ENCODE results near the gene HEXIM1. TPM values are rescaled to one million over a fixed set of nuclear protein-coding genes. Genes with fewer than 3 reads are reported as not detected.

HEXIM1 gene
- total RNA-seq, 1 donor from 2014 or later, result 7.0 TPM

- DNase-seq, result no peak
Observed at GRCh38 chr17:45175759-45176115, 27.5 kb downstream of the HEXIM1 start.

DNA sequence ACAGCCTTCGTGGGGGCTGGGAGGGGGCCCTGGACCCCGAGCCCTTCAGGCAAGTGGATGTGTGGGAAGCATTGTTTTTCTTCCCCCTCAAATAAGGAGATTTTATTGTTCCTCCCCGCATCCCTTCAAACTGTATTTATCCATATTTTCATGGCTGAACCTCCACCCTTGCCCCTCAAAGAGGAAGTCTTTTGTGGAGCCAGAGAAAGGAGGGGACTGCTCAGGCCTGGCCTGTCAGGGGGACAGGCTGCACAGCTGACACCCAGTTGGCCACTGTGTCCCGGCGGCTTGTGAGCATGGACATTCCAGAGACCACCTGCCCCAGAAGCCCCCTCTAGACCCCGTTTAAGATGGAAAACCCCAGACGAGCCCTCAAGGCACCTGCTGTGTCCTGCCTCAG, 29.3 kb downstream of the HEXIM1 start:
- no peak for DNase-seq

DNA sequence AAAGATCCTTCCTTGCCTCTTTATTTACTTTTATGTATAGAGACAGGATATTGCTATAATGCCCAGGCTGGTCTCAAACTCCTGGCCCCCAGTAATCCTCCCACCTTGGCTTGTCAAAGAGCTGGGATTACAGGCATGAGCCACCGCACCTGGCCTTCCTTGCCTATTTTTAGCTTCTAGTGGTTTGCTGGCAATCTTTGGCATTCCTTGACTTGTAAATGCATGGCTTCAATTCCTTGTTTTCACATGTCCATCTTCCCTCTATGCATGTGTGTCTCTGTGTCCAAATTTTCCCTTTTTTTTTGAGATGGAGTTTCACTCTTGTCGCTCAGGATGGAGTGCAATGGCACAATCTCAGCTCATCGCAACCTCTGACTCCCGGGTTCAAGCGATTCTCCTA, 35.9 kb downstream of the HEXIM1 start:
- no peak for DNase-seq

DNA sequence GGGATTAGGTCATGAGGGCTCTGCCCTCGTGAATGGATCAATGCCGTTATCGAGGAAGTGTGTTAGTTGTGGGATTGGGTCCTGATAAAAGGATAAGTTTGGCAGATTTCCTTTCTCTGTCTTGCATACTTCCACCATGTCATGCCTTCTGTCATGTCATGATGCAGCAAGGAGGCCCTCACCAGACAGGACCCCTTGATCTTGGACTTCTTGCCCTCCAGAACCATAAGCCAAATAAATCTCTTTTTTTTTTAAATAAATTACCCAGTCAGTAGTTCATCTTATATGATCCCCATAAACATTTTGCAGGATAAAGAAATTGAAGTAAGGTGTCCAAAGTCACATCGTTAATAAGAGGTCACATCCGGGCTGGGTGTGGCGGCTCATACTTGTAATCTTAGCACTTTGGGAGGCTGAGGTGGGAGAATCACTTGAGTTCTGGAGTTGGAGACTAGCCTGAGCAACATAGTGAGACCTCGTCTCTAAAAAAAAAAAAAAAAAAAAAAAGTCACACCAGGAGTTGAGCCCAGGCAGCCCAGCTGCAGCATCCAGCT, 38.6 kb downstream of the HEXIM1 start:
- no peak for DNase-seq

DNA sequence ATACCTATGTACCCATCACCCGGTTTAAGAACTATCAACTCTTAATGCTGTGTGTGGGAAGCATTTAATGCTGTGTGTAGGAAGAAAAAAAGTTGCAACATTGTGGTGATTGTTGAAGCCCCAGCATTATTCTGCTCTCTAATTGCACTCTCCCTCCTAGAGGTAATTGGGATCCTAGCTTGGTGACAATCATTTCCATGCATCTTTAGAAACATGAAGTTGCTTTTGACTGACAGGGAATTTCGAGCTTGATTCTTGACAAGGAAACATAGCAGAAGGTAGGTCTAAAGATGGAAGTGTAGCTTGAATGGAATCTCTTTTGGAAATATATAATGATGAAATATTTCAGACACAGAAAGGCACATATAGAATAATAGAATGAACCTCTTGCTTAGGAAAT, 40.7 kb downstream of the HEXIM1 start:
- no peak for DNase-seq

- no peak for DNase-seq
Observed at GRCh38 chr17:45190503-45191255, 42.4 kb downstream of the HEXIM1 start.

- no peak for DNase-seq
Observed at GRCh38 chr17:45195424-45195823, 47.1 kb downstream of the HEXIM1 start.

DNA sequence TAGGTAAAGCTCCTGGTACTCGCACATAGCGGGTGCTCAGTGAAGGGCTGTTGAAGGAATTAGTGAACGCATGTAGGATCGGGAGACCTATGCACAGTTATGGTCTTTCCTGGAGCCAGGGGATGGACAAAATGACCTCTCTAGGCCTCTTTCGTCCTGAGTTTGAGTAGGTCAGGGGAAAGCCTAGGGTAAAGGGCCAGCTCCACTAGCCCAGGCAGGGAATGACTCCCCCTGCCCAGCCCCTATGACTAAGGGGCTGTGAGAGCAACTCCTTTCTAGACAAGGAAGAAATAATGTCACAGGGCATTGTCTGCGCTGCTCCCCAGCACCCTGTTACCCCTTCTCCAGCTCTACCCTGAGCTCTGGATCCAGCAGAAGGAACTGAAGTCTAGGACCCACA, 48.8 kb downstream of the HEXIM1 start:
- no peak for DNase-seq

DNA sequence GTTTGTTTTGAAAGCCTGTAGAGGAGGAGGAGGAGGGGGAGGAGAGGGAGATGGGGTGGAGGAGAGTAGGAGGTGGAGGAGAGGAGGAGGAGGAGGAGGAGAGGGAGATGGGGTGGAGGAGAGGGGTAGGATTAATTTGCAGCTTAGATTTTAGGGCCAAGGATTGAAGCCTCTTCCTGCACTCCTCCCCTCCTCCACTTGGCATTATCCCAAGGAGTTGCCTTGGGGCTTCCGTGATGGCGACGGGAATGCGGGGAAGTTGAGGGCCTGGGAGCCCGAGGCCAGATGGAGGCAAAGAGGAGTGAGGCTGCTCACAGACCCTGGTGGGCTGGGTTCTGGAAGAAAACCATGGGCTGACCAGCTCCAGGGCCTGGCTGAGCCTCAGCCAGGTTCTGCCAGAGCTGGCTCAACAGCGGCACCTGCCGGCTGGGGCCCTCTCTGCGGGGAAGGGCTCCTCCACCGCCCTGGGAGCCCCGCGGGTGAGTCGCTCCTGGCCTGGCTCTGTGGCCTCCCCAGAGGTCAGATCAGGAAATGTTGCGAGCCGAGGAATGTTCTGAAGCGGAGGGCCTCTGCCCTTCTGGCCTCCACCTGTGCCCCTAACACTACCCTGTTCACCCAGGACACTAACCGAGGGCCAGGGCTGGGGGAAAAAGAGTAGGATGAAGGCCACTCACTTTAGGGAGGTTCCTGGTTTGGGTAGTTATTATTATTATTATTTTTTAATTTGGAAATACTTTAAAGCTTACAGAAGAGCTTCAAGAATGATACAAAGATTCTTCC, 49.5 kb downstream of the HEXIM1 start:
- peak; percentile 93 for DNase-seq

GRCh38 chr17:45200701-45201100, 52.4 kb downstream of the HEXIM1 start:
- DNase-seq, result no peak

- DNase-seq, result no peak
Observed at GRCh38 chr17:45201457-45201856, 53.2 kb downstream of the HEXIM1 start.

Other genes starting within 250 kb of the HEXIM1 start
- gene EFTUD2, start 249.0 kb upstream of the HEXIM1 start, total RNA-seq, result 154 and 298 TPM in 2 replicates
- gene GFAP, start 233.0 kb upstream of the HEXIM1 start, total RNA-seq, result 0.51 TPM in 1 of 2 replicates, not detected in the other
- 1.4 and 7.3 TPM in 2 replicates for gene KIF18B, start 200.7 kb upstream of the HEXIM1 start, total RNA-seq
- 0.14 TPM in 1 of 2 replicates, not detected in the other for gene C1QL1, start 180.2 kb upstream of the HEXIM1 start, total RNA-seq
- gene DCAKD, start 96.8 kb upstream of the HEXIM1 start, total RNA-seq, result 33.8 and 36.4 TPM in 2 replicates
- gene NMT1, start 87.2 kb upstream of the HEXIM1 start, total RNA-seq, result 69.4 and 79.1 TPM in 2 replicates
- 51.3 and 51.4 TPM in 2 replicates for gene PLCD3, start 16.0 kb upstream of the HEXIM1 start, total RNA-seq
- 4.5 and 4.9 TPM in 2 replicates for gene ACBD4, start 12.8 kb upstream of the HEXIM1 start, total RNA-seq
- gene HEXIM2, start 13.4 kb downstream of the HEXIM1 start, total RNA-seq, result 4.1 and 4.8 TPM in 2 replicates
- gene FMNL1, start 73.4 kb downstream of the HEXIM1 start, total RNA-seq, result 1.0 and 4.0 TPM in 2 replicates
- gene SPATA32, start 113.6 kb downstream of the HEXIM1 start, total RNA-seq, result 0.05 TPM in 1 of 2 replicates, not detected in the other
- 3.2 and 4.1 TPM in 2 replicates for gene MAP3K14, start 168.5 kb downstream of the HEXIM1 start, total RNA-seq

All from dermis blood vessel endothelial cell (primary cell).